Fibroblast of lung (primary cell): ENCODE results near the gene ZSCAN18.

Source experiments
- CTCF ChIP-seq, 2 donors: IDR thresholded peaks in 1 of 2; conservative IDR thresholded peaks in 1 of 2; 1 replicate in 1 of 2; 2 replicates in 1 of 2; pipeline ENCODE4 v1.5.1; 2011 to 2012; ENCODE audit warnings: low read length in 2 of 2, control low read depth in 1 of 2, inconsistent platforms in 1 of 2, low read depth in 1 of 2, mild to moderate bottlenecking in 1 of 2
- EZH2 ChIP-seq: IDR thresholded peaks from 2 replicates; pipeline ENCODE4 v1.5.1; 2012; ENCODE audit warnings: low read length, control low read depth, mild to moderate bottlenecking; ENCODE audit errors: missing control alignments

- TF ChIP-seq CTCF (conservative IDR thresholded peaks at IDR 0.05 in 1 of 2, IDR thresholded peaks at IDR 0.05 in 1 of 2; ENCODE audit: low read depth in 1 of 2, low read length in 2 of 2) (no peak), EZH2 (no peak)
These were observed 55.3 kb downstream of the ZSCAN18 start for GRCh38 chr19:58042495-58043340.
